HEK293 (cell line): ENCODE data around the gene ANXA2.

Experiments
- ELK4 ChIP-seq: IDR thresholded peaks from 2 replicates; pipeline ENCODE4 v1.6.1; 2011; ENCODE audit warnings: mild to moderate bottlenecking, low read depth, low read length, borderline replicate concordance
- FEZF1 ChIP-seq: fragments of 450-650 bp; formaldehyde crosslinking; IDR thresholded peaks from 2 replicates; pipeline ENCODE4 v1.5.1; 2016; ENCODE audit warnings: missing biosample characterization, missing genetic modification characterization
- SP3 ChIP-seq: fragments of 450-650 bp; formaldehyde crosslinking; IDR thresholded peaks from 2 replicates; pipeline ENCODE4 v1.5.1; 2016; ENCODE audit warnings: missing biosample characterization, missing genetic modification characterization
- ZBTB17 ChIP-seq: fragments of 450-650 bp; formaldehyde crosslinking; IDR thresholded peaks from 2 replicates; pipeline ENCODE4 v1.5.1; 2016; ENCODE audit warnings: missing biosample characterization, missing genetic modification characterization
- ZBTB21 ChIP-seq: fragments of 450-650 bp; formaldehyde crosslinking; IDR thresholded peaks from 2 replicates; pipeline ENCODE4 v1.5.1; 2017; ENCODE audit warnings: missing biosample characterization, missing genetic modification characterization
- ZNF114 ChIP-seq: fragments of 450-650 bp; formaldehyde crosslinking; IDR thresholded peaks from 2 replicates; pipeline ENCODE4 v1.5.0; 2017; ENCODE audit warnings: missing biosample characterization, missing genetic modification characterization
- ZNF266 ChIP-seq: fragments of 450-650 bp; formaldehyde crosslinking; IDR thresholded peaks from 2 replicates; pipeline ENCODE4 v1.5.1; 2016; ENCODE audit warnings: missing biosample characterization, missing genetic modification characterization, low read depth
- ZNF280C ChIP-seq: fragments of 450-650 bp; formaldehyde crosslinking; IDR thresholded peaks from 2 replicates; pipeline ENCODE4 v1.5.1; 2016; ENCODE audit warnings: missing biosample characterization, missing genetic modification characterization
- ZNF391 ChIP-seq: fragments of 450-650 bp; formaldehyde crosslinking; IDR thresholded peaks from 2 replicates; pipeline ENCODE4 v1.5.1; 2016; ENCODE audit warnings: low read depth, missing biosample characterization, missing genetic modification characterization, borderline replicate concordance
- ZNF529 ChIP-seq: fragments of 450-650 bp; formaldehyde crosslinking; IDR thresholded peaks from 2 replicates; pipeline ENCODE4 v1.5.1; 2017; ENCODE audit warnings: missing genetic modification characterization, missing biosample characterization; ENCODE audit not compliant: insufficient replicate concordance
- ZNF544 ChIP-seq: fragments of 450-650 bp; formaldehyde crosslinking; IDR thresholded peaks from 2 replicates; pipeline ENCODE4 v1.5.0; 2017; ENCODE audit warnings: missing biosample characterization, missing genetic modification characterization
- ZNF558 ChIP-seq: fragments of 450-650 bp; formaldehyde crosslinking; IDR thresholded peaks from 2 replicates; pipeline ENCODE4 v1.5.1; 2016; ENCODE audit warnings: missing biosample characterization, missing genetic modification characterization
- ZNF585B ChIP-seq: fragments of 450-650 bp; formaldehyde crosslinking; IDR thresholded peaks from 2 replicates; pipeline ENCODE4 v1.5.1; 2016; ENCODE audit warnings: missing biosample characterization, missing genetic modification characterization
- ZNF600 ChIP-seq: fragments of 450-650 bp; formaldehyde crosslinking; IDR thresholded peaks from 2 replicates; pipeline ENCODE4 v1.5.1; 2016; ENCODE audit warnings: missing biosample characterization, missing genetic modification characterization
- ZNF660 ChIP-seq: fragments of 450-650 bp; IDR thresholded peaks from 2 replicates; pipeline ENCODE4 v1.5.1; 2018; ENCODE audit warnings: missing biosample characterization, mild to moderate bottlenecking, missing genetic modification characterization
- ZNF677 ChIP-seq: fragments of 450-650 bp; IDR thresholded peaks from 2 replicates; pipeline ENCODE4 v1.5.0; 2018; ENCODE audit warnings: missing biosample characterization, mild to moderate bottlenecking, missing genetic modification characterization, moderate library complexity
- ZNF76 ChIP-seq: fragments of 450-650 bp; formaldehyde crosslinking; IDR thresholded peaks from 2 replicates; pipeline ENCODE4; 2016; ENCODE audit warnings: low read depth, missing biosample characterization, missing genetic modification characterization, borderline replicate concordance
- ZNF830 ChIP-seq: fragments of 450-650 bp; IDR thresholded peaks from 2 replicates; pipeline ENCODE4 v1.5.0; 2018; ENCODE audit warnings: missing biosample characterization, missing genetic modification characterization, low read depth, mild to moderate bottlenecking, moderate library complexity
- TF ChIP-seq, protein P1 (sequence below): fragments of 450-650 bp; formaldehyde crosslinking; IDR thresholded peaks from 2 replicates; pipeline ENCODE4 v1.5.1; 2016; ENCODE audit warnings: missing biosample characterization, missing genetic modification characterization
- TF ChIP-seq, protein P2 (sequence below): fragments of 450-650 bp; formaldehyde crosslinking; IDR thresholded peaks from 2 replicates; pipeline ENCODE4 v1.5.1; 2016; ENCODE audit warnings: missing biosample characterization, missing genetic modification characterization
- TF ChIP-seq, protein P3 (sequence below): fragments of 450-650 bp; formaldehyde crosslinking; IDR thresholded peaks from 2 replicates; pipeline ENCODE4 v1.5.1; 2017; ENCODE audit warnings: missing biosample characterization, missing genetic modification characterization
- TF ChIP-seq, protein P4 (sequence below): fragments of 450-650 bp; formaldehyde crosslinking; IDR thresholded peaks from 2 replicates; pipeline ENCODE4 v1.5.1; 2016; ENCODE audit warnings: missing biosample characterization, missing genetic modification characterization, low read depth

ANXA2 gene

DNA sequence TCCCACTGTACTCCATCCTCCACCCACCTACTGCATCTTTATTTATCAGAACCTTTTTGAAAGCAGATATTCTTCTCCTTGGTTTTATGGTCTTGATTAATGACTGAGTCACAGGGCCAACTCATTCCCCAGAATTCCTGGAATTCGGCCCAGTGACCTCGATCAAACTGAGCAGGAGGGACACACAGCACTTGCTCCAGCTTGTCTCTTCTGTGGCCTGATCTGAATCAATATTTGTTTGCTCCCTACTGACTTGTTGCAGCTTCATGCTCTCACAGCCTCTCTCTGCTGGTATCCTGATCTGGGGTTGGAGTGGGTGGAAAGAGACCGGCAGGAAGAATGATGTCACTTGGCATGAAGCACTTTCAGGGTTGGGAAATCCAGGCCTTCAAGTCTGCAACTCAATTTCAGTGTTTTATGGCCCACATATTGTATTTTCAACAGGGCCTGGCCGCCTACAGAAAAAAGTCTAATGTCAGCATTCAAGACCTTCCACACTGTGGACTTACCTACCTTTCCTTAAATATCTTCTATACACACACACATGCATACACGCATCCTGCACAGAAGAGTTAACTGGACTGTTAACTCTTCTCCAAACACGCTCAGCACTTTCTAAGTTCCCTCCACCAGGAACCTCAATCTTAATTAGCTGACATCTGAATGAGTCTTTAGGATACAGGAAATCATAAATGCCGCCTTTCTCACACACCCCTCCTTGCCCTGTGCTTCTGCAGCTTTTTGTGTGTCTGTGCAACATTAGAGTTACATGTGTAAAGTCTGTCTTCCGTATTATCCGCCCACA lies 4.6 kb downstream of the ANXA2 start (continued):
- peak; percentile 97 for TF ChIP-seq ZNF600 (tag by site-specific recombination)
- peak; percentile 93 for TF ChIP-seq ZBTB17 (tag by site-specific recombination)
- no peak for TF ChIP-seq ZNF544 (tag by site-specific recombination)
- no peak for TF ChIP-seq ZNF830 (tag by site-specific recombination)
- 0 out of 2 replicates have a peak, but pooled peaks have one; percentile 50 for TF ChIP-seq ZNF76
- peak; percentile 73 for TF ChIP-seq FEZF1 (tag by site-specific recombination)
- no peak for TF ChIP-seq ELK4
- TF ChIP-seq ZNF585B (tag by site-specific recombination), result no peak
- TF ChIP-seq, protein P1, sequence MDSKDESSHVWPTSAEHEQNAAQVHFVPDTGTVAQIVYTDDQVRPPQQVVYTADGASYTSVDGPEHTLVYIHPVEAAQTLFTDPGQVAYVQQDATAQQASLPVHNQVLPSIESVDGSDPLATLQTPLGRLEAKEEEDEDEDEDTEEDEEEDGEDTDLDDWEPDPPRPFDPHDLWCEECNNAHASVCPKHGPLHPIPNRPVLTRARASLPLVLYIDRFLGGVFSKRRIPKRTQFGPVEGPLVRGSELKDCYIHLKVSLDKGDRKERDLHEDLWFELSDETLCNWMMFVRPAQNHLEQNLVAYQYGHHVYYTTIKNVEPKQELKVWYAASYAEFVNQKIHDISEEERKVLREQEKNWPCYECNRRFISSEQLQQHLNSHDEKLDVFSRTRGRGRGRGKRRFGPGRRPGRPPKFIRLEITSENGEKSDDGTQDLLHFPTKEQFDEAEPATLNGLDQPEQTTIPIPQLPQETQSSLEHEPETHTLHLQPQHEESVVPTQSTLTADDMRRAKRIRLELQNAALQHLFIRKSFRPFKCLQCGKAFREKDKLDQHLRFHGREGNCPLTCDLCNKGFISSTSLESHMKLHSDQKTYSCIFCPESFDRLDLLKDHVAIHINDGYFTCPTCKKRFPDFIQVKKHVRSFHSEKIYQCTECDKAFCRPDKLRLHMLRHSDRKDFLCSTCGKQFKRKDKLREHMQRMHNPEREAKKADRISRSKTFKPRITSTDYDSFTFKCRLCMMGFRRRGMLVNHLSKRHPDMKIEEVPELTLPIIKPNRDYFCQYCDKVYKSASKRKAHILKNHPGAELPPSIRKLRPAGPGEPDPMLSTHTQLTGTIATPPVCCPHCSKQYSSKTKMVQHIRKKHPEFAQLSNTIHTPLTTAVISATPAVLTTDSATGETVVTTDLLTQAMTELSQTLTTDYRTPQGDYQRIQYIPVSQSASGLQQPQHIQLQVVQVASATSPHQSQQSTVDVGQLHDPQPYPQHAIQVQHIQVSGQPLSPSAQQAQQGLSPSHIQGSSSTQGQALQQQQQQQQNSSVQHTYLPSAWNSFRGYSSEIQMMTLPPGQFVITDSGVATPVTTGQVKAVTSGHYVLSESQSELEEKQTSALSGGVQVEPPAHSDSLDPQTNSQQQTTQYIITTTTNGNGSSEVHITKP (tag by site-specific recombination), result peak; percentile 84
- no peak for TF ChIP-seq ZNF677 (tag by site-specific recombination)
- TF ChIP-seq, protein P2, sequence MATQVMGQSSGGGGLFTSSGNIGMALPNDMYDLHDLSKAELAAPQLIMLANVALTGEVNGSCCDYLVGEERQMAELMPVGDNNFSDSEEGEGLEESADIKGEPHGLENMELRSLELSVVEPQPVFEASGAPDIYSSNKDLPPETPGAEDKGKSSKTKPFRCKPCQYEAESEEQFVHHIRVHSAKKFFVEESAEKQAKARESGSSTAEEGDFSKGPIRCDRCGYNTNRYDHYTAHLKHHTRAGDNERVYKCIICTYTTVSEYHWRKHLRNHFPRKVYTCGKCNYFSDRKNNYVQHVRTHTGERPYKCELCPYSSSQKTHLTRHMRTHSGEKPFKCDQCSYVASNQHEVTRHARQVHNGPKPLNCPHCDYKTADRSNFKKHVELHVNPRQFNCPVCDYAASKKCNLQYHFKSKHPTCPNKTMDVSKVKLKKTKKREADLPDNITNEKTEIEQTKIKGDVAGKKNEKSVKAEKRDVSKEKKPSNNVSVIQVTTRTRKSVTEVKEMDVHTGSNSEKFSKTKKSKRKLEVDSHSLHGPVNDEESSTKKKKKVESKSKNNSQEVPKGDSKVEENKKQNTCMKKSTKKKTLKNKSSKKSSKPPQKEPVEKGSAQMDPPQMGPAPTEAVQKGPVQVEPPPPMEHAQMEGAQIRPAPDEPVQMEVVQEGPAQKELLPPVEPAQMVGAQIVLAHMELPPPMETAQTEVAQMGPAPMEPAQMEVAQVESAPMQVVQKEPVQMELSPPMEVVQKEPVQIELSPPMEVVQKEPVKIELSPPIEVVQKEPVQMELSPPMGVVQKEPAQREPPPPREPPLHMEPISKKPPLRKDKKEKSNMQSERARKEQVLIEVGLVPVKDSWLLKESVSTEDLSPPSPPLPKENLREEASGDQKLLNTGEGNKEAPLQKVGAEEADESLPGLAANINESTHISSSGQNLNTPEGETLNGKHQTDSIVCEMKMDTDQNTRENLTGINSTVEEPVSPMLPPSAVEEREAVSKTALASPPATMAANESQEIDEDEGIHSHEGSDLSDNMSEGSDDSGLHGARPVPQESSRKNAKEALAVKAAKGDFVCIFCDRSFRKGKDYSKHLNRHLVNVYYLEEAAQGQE (tag by site-specific recombination), result no peak
- TF ChIP-seq ZNF266 (tag by site-specific recombination), result no peak
- peak; percentile 61 for TF ChIP-seq ZBTB21
- TF ChIP-seq, protein P3, sequence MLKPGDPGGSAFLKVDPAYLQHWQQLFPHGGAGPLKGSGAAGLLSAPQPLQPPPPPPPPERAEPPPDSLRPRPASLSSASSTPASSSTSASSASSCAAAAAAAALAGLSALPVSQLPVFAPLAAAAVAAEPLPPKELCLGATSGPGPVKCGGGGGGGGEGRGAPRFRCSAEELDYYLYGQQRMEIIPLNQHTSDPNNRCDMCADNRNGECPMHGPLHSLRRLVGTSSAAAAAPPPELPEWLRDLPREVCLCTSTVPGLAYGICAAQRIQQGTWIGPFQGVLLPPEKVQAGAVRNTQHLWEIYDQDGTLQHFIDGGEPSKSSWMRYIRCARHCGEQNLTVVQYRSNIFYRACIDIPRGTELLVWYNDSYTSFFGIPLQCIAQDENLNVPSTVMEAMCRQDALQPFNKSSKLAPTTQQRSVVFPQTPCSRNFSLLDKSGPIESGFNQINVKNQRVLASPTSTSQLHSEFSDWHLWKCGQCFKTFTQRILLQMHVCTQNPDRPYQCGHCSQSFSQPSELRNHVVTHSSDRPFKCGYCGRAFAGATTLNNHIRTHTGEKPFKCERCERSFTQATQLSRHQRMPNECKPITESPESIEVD (tag by site-specific recombination), result peak; percentile 60; the same call in 1 of the 2 replicates
- TF ChIP-seq ZNF114, result no peak
- peak; percentile 47; the same call in 1 of the 2 replicates for TF ChIP-seq ZNF391
- 0 out of 2 replicates have a peak, but pooled peaks have one; percentile 19 for TF ChIP-seq SP3 (tag by site-specific recombination)
- TF ChIP-seq ZNF529 (tag by site-specific recombination), result no peak
- 0 out of 2 replicates have a peak, but pooled peaks have one; percentile 26 for TF ChIP-seq ZNF558
- TF ChIP-seq ZNF660 (tag by site-specific recombination), result peak; percentile 43; the same call in 1 of the 2 replicates
- TF ChIP-seq ZNF280C (tag by site-specific recombination), result no peak
- TF ChIP-seq, protein P4, sequence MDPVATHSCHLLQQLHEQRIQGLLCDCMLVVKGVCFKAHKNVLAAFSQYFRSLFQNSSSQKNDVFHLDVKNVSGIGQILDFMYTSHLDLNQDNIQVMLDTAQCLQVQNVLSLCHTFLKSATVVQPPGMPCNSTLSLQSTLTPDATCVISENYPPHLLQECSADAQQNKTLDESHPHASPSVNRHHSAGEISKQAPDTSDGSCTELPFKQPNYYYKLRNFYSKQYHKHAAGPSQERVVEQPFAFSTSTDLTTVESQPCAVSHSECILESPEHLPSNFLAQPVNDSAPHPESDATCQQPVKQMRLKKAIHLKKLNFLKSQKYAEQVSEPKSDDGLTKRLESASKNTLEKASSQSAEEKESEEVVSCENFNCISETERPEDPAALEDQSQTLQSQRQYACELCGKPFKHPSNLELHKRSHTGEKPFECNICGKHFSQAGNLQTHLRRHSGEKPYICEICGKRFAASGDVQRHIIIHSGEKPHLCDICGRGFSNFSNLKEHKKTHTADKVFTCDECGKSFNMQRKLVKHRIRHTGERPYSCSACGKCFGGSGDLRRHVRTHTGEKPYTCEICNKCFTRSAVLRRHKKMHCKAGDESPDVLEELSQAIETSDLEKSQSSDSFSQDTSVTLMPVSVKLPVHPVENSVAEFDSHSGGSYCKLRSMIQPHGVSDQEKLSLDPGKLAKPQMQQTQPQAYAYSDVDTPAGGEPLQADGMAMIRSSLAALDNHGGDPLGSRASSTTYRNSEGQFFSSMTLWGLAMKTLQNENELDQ (tag by site-specific recombination), result no peak
